ENCODE data around the gene MRPS27.

MRPS27 gene

GRCh38 chr5:72319976-72320752 lies at the start of gene MRPS27, which contains the start of gene PTCD2:
Gene MRPS27 (minus strand): TSS chr5:72320240. CDS start chr5:72320221, 19 bp downstream.
Gene PTCD2 (plus strand): TSS chr5:72320373. CDS start chr5:72320383, 10 bp downstream.
- DNase-seq = peak; percentile 89

- DNase-seq = no peak
Measured at GRCh38 chr5:72369711-72370110, 49.7 kb upstream of the MRPS27 start.

GRCh38 chr5:72369301-72369700 lies 49.3 kb upstream of the MRPS27 start:
- no peak for DNase-seq

GRCh38 chr5:72368271-72368670 lies 48.2 kb upstream of the MRPS27 start:
- DNase-seq = no peak

- DNase-seq = no peak
Measured at GRCh38 chr5:72366324-72366976, 46.4 kb upstream of the MRPS27 start.

GRCh38 chr5:72364951-72365350 lies 44.9 kb upstream of the MRPS27 start:
- no peak for DNase-seq

- DNase-seq = no peak
Measured at GRCh38 chr5:72364171-72364570, 44.1 kb upstream of the MRPS27 start.

- DNase-seq = no peak
Measured at GRCh38 chr5:72363166-72363802, 43.2 kb upstream of the MRPS27 start.

- DNase-seq = no peak
Measured at GRCh38 chr5:72359886-72360285, 39.8 kb upstream of the MRPS27 start.

GRCh38 chr5:72358925-72359324 lies 38.9 kb upstream of the MRPS27 start:
- no peak for DNase-seq

- DNase-seq = no peak
Measured at GRCh38 chr5:72356361-72356760, 36.3 kb upstream of the MRPS27 start.

GRCh38 chr5:72355706-72356299 lies 35.8 kb upstream of the MRPS27 start:
- no peak for DNase-seq

- DNase-seq = no peak
Measured at GRCh38 chr5:72353046-72353445, 33.0 kb upstream of the MRPS27 start.

GRCh38 chr5:72352616-72353015 lies 32.6 kb upstream of the MRPS27 start:
- DNase-seq = no peak

GRCh38 chr5:72351376-72351775 lies 31.3 kb upstream of the MRPS27 start:
- DNase-seq = no peak

- DNase-seq = no peak
Measured at GRCh38 chr5:72347801-72348308, 27.8 kb upstream of the MRPS27 start.

- no peak for DNase-seq
Measured at GRCh38 chr5:72346398-72346797, 26.4 kb upstream of the MRPS27 start.

- no peak for DNase-seq
Measured at GRCh38 chr5:72338689-72339209, 18.7 kb upstream of the MRPS27 start.

GRCh38 chr5:72337159-72337558 lies 17.1 kb upstream of the MRPS27 start:
- DNase-seq = no peak

- no peak for DNase-seq
Measured at GRCh38 chr5:72330712-72331111, 10.7 kb upstream of the MRPS27 start.

- DNase-seq = no peak
Measured at GRCh38 chr5:72328172-72328571, 8.1 kb upstream of the MRPS27 start.

GRCh38 chr5:72326306-72326649 lies 6.2 kb upstream of the MRPS27 start:
- DNase-seq = no peak

All from activated T-cell treated with anti-CD3 and anti-CD28 coated beads for 4 hours (primary cell).